ENCODE data around the gene MEF2D. TPM values are rescaled to one million over a fixed set of nuclear protein-coding genes. Genes with fewer than 3 reads are reported as not detected.

Gene MEF2D
- total RNA-seq, 1 donor from 2014 or later: 106 TPM

- H3K4me3 ChIP-seq: no peak overlapping the region
- no peaks in the 10 kb centered on the region for H3K36me3 ChIP-seq
- H3K27me3 ChIP-seq: no peaks in the 10 kb centered on the region
- no peak for DNase-seq (ENCODE audit: low spot score in 2 of 2)
- no peak for TF ChIP-seq CTCF (IDR thresholded peaks at IDR 0.05)
- peak overlapping the region; percentile 86 to 100 for H3K27ac ChIP-seq
- intact Hi-C loops (cut with DNase I): loop anchor here (2.0 to 10.0 kb wide), 2 partner anchors 63 to 385 kb away; partner anchors contain the start of gene IQGAP3
- no peaks in the 10 kb centered on the region for H3K9me3 ChIP-seq
- H3K4me1 ChIP-seq: peaks cover 19 to 41% of the 10 kb centered on the region in 2 donors
Observed at GRCh38 chr1:156509424-156510034, 9.0 kb upstream of the MEF2D start.

- peak overlapping the region; percentile 86 to 100 for H3K27ac ChIP-seq
- no peaks in the 10 kb centered on the region for H3K9me3 ChIP-seq
- no peak for DNase-seq (ENCODE audit: low spot score in 2 of 2)
- no peaks in the 10 kb centered on the region for H3K36me3 ChIP-seq
- TF ChIP-seq CTCF (IDR thresholded peaks at IDR 0.05): no peak
- H3K27me3 ChIP-seq: no peaks in the 10 kb centered on the region
- no peak overlapping the region for H3K4me3 ChIP-seq
- H3K4me1 ChIP-seq: peaks cover 26 to 47% of the 10 kb centered on the region in 2 donors
- intact Hi-C loops (cut with DNase I): loop anchor here (10.0 kb wide), 1 partner anchor 384 kb away; no protein-coding TSS in a partner anchor
Observed at GRCh38 chr1:156508955-156509234, 8.3 kb upstream of the MEF2D start.

DNA sequence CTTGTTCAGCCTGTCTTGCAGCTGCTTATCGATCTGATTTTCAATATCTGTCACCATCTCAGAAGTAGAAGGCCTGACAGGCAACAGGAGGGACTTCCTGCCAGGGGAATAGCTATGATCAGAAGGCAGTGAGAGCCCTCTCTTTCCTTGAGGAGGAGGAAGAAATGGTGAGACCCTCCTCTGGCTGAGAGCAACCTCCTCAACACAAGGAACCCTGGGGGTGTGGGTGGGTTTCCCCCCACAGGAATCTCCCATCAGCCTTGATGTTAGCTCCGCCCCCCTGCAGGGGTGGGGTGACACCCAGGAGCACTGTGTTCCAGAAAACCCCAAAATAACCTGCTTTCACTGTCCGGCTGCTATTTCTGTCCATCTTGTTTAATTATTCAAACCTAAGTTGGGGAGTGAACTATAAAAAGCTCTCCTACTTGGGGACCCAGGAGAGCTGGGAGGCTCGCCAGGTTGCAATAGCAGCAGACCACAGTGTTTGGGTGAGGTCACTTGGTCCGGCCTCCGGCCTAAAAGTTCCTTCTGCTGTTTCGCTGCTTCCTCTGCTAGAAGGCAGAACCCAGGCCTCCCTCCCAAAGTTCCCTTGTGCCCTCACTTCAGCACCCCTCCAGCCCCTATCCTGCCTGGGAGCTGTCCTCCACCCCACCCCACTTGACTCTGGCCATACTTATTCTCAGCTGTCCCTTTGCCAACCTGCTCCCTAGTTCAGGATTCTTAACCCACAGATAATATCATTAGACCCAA lies 7.8 kb upstream of the MEF2D start:
- Histone ChIP-seq H3K4me1 (peaks cover 29 to 52% of the 10 kb centered on the region in 2 donors), H3K27ac (peak overlapping the region; percentile 86 to 100), H3K9me3 (no peaks in the 10 kb centered on the region), H3K27me3 (no peaks in the 10 kb centered on the region), H3K4me3 (peak overlapping the region in 1 of 2 donors; percentile 27), H3K36me3 (no peaks in the 10 kb centered on the region)
- intact Hi-C loops (cut with DNase I): loop anchor here (10.0 kb wide), 1 partner anchor 384 kb away; no protein-coding TSS in a partner anchor
- TF ChIP-seq CTCF (IDR thresholded peaks at IDR 0.05): no peak
- peak; percentile 70 to 94 for DNase-seq (ENCODE audit: low spot score in 2 of 2)

GRCh38 chr1:156506450-156506849 lies 5.9 kb upstream of the MEF2D start:
- intact Hi-C loops (cut with DNase I): loop anchor here (10.0 kb wide), 1 partner anchor 382 kb away; no protein-coding TSS in a partner anchor
- Histone ChIP-seq H3K36me3 (no peaks in the 10 kb centered on the region), H3K27me3 (no peaks in the 10 kb centered on the region), H3K27ac (peak overlapping the region; percentile 86 to 100), H3K4me3 (no peak overlapping the region), H3K9me3 (no peaks in the 10 kb centered on the region), H3K4me1 (peaks cover 37 to 68% of the 10 kb centered on the region in 2 donors)
- no peak for TF ChIP-seq CTCF (IDR thresholded peaks at IDR 0.05)
- no peak for DNase-seq (ENCODE audit: low spot score in 2 of 2)

- no peaks in the 10 kb centered on the region for H3K36me3 ChIP-seq
- TF ChIP-seq CTCF (IDR thresholded peaks at IDR 0.05): no peak
- peak overlapping the region in 1 of 2 donors; percentile 11 for H3K4me3 ChIP-seq
- peaks cover 34 to 64% of the 10 kb centered on the region in 2 donors for H3K4me1 ChIP-seq
- intact Hi-C loops (cut with DNase I): loop anchor here (1.0 to 10.0 kb wide), 2 partner anchors 48 to 381 kb away; no protein-coding TSS in a partner anchor
- H3K27me3 ChIP-seq: no peaks in the 10 kb centered on the region
- peak overlapping the region; percentile 99 to 100 for H3K27ac ChIP-seq
- H3K9me3 ChIP-seq: no peaks in the 10 kb centered on the region
- DNase-seq (ENCODE audit: low spot score in 2 of 2): no peak
Observed at GRCh38 chr1:156505679-156506298, 5.2 kb upstream of the MEF2D start.
